Lung microvascular endothelial cell (primary cell): Measurements from ENCODE around the gene DNAH5. TPM values are rescaled to one million over a fixed set of nuclear protein-coding genes. Genes with fewer than 3 reads are reported as not detected.
"Not testable (repeated sequence)": the region's sequence is repeated elsewhere in the genome, so short reads cannot be mapped to it uniquely, and the experiment has no call there.

Experiments used
- DNase-seq, 2 donors: peaks; one replicate each; pipeline versions ENCODE4 v3.0.0 to v3.0.0-alpha.2; 2010; ENCODE audit warnings: low read depth in 2 of 2
- total RNA-seq: library from RNA; depleted of rRNA; stranded (reverse); fragments of >200 nt; gene quantifications from 2 replicates; pipeline ENCODE4 v1.2.1, GENCODE V29; 2014

The DNAH5 gene, protein sequence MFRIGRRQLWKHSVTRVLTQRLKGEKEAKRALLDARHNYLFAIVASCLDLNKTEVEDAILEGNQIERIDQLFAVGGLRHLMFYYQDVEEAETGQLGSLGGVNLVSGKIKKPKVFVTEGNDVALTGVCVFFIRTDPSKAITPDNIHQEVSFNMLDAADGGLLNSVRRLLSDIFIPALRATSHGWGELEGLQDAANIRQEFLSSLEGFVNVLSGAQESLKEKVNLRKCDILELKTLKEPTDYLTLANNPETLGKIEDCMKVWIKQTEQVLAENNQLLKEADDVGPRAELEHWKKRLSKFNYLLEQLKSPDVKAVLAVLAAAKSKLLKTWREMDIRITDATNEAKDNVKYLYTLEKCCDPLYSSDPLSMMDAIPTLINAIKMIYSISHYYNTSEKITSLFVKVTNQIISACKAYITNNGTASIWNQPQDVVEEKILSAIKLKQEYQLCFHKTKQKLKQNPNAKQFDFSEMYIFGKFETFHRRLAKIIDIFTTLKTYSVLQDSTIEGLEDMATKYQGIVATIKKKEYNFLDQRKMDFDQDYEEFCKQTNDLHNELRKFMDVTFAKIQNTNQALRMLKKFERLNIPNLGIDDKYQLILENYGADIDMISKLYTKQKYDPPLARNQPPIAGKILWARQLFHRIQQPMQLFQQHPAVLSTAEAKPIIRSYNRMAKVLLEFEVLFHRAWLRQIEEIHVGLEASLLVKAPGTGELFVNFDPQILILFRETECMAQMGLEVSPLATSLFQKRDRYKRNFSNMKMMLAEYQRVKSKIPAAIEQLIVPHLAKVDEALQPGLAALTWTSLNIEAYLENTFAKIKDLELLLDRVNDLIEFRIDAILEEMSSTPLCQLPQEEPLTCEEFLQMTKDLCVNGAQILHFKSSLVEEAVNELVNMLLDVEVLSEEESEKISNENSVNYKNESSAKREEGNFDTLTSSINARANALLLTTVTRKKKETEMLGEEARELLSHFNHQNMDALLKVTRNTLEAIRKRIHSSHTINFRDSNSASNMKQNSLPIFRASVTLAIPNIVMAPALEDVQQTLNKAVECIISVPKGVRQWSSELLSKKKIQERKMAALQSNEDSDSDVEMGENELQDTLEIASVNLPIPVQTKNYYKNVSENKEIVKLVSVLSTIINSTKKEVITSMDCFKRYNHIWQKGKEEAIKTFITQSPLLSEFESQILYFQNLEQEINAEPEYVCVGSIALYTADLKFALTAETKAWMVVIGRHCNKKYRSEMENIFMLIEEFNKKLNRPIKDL (N-terminal part only)
- total RNA-seq: under 0.01 TPM in 2 replicates

DNA sequence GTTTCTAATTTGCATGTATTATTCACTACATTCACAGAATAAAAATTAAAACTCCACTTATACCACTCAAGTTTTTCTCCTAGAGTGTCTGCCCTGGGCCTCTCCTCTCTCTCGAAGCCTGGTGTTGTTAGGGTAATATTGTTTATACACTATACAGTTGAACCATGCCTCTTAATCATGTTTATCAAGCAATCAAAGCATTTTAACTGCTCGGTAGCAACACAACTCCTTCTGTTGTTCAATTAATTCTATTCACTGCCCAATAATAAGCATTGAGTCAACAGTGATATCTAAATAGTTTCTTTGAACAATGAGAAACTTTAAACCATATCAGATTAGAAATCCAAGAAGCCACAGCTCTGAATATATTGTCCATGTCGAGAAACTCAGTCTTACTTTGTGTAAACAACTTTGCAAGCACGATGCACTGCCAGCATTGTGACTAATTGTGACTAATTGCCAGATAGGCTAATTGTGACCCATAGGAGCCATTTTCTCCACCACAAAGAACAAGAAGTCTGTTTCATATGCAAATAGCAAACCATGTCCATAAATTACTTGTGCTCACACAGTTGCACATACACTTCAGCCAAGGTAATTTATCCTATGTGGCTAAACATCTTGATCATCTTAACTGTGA lies at the start of gene DNAH5:
Gene DNAH5 (minus strand): TSS at position 129 of the 640 bp plus-strand sequence. CDS start 250 bp downstream, outside the sequence.
- DNase-seq: peak in 1 of 2 donors; percentile 8

DNA sequence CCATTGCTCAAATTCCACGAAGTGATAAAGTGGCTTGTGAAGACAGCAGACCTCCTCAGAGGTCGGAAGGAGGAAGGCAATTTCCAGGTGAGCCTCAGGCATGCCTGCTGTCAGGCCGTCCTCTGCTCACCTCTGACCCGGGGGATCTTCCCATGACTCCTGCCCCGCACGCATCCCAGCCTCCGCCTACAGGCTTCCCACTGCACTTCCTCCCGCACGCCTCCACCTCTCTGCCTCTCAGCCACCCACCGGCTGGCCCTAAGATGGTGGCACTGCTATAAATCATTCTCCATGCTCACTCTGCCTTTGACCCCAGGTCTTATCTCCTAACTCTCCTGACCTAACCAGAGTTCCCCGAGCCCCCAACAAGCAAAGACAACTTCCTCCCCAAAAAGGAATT lies 49.4 kb upstream of the DNAH5 start:
- DNase-seq: no peak

DNA sequence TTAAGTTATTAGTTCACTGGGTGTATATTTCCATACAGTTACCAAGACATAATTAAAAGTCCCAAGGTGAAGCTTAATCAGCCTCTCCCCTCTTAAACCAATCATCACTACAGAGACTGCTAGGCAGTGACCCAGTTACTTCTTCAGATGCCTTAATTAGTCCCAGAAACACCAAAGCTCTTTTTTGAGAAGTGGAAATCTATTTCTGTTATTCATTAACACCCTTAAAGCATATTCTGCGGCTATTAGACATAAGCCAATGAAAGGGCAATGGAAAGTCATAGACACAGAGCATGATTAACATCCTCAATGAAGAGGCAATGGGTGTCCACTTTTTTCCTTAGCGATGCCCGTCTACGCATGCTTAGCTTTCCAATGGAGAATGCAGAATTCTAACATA lies 48.3 kb upstream of the DNAH5 start:
- DNase-seq: no peak

DNA sequence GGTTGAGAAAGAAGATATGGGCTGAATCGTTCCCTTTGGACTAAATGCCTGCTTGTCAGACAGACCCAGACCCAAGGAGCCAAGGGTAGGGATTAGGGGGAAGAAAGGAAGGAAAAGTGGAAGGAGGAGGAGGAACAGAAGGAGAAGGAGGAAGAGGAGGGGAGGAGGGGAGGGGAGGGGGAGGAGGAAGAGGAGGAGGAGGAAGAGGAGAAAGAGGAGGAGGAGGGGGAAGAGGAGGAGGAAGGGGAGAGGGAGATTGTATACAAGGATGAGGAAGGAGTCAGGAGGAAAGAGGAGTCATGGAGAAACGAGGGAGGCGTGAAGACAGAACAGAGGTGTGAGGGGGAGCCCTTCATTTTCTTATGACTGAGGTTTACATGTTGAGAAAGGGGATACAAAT lies 46.9 kb upstream of the DNAH5 start:
- no peak for DNase-seq

DNA sequence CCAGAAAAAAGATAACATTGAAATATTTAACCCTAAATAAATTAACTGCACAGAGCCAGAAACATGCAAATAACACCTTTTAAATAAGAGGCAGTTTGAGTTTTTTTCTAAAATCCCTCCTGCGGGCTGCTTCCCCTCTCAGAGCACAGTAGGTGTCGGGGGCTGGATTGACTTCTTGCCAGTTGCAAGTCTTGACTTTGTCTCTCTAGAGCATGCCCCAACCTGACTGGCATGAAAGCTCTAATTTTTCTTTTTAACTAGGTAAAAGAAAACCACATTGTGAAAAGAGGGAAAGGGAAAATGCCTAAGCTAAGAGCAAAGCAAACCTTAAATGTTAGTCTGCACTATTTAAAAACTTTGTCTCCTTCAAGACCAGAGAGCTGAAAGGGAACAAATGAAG lies 46.4 kb upstream of the DNAH5 start:
- DNase-seq: no peak

DNA sequence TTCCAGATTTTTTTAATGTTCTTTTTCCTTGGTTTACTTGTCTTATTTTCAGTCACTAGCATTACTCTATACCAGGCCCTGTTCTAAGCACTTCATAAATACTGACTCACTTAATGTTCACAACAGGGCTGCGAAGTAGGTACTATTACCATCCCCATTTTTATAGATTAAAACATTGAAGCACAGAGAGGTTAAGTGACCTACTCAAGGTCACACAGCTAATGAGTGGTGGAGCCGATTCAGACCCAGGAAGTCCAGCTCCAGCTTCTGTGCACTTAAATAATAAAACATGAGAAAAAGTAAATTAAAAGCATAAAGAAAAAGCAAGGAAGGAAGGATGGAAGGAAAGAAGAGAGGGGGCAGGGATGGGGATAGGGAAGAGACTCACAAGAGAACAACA lies 45.3 kb upstream of the DNAH5 start:
- no peak for DNase-seq

DNA sequence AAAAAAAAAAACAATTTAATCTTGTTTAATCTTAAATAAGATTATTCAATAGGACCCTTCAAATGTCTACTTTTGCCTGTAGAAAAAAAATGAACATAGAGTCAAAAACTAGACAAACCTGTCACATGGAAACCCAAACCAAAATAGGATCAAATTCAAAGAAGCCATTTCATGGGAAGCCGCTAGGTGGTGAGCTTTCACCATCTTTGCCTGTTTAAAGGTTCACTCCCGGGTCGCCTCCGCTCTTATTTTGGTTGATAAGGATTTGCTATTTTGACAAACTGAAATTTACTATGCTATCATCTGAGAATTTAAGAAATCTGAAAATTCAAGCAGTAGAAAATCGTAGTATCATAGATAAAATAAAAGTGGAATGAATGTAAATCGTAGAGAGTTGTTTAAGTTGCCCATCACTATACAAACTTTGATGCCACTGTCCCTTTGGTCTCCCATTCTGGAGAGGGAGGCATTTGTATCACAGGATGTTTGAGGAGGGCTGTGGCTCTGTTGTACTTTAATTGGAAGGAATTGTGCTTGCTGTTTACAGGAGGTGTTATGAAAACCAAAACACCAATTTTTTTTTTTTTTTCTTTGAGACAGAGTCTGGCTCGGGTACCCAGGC lies 43.5 kb upstream of the DNAH5 start:
- DNase-seq: peak; percentile 75 to 78

DNA sequence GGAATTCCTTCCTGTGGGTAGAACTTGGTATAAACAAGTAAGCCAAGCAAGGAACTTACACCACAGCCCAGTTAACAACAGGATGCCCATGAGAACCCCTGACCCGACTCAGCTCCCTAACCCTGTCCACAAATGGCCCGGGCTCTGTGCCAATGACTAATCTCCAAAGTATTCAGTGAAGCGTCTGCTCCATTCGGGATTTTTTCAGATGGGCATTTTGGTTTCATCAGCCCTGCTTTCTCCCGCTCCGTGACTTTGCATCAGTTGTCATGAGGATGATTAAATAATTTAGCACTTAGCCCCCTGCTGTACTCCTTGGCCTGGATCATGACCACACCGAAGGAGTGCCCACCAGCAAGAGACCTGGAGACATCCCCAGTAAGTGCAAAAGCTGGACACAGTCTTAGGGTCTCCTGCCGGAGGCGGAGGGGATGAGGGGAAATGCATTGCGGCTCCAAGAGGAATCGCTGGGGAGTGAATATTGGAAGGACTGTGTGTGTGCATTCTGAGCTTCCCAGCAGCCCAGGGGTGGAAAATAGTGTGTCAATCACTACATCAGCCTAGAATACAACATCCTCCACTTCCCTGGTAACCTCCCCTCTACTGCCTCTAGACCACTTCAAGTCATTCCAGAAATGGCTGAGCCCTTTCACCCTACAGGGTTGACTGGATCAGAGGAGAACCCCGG lies 41.4 kb upstream of the DNAH5 start:
- peak; percentile 92 to 94 for DNase-seq

DNA sequence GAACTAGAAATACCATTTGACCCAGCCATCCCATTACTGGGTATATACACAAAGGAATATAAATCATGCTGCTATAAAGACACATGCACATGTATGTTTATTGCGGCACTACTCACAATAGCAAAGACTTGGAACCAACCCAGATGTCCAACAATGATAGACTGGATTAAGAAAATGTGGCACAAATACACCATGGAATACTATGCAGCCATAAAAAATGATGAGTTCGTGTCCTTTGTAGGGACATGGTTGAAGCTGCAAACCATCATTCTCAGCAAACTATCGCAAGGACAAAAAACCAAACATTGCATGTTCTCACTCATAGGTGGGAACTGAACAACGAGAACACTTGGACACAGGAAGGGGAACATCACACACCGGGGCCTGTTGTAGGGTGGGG lies 40.4 kb upstream of the DNAH5 start:
- DNase-seq: not testable (repeated sequence)

DNA sequence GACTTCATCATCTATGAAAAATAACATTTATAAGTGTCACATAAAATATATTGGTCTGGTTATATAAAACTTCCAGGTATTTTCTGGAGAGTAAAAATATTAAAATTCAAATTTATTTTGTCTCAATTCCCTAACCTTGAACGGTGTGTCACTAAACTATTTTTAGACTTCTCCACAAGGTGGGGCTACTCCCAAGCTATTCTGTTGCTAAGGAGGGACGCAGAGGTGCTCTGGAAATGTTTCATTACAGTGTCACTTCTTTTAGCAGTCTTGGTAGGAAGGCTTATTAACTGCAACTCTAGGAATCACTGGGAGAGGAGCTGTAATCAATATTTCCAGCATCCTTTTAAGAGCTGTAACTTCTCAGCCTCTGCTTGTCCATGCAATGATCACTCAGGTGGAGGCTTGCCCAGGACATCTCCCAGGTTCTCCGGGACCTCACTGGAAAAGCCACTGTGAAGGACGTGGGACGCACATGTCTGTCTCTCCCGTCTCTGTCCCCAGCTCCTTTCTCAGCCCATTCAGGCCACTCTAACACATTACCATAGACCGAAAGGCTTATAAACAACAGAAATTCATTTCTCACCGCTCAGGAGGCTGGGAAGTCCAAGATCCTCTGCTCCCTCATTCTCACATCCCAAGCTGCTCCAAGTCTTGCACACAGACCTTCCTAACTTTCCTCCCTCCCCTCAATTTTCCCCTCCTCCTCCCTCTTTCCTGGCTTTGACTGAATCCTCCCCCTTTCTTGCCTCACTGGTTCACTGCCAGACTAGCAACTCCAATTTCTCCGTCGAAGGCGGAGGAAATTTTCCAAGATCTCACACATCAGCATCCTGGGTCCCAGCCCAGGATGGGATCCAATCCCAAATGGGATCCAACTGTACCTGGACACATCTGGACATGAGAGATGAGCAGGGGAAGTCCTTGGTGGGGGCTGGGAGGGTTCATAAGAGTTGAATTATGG lies 32.7 kb upstream of the DNAH5 start:
- DNase-seq: peak; percentile 53 to 54

DNA sequence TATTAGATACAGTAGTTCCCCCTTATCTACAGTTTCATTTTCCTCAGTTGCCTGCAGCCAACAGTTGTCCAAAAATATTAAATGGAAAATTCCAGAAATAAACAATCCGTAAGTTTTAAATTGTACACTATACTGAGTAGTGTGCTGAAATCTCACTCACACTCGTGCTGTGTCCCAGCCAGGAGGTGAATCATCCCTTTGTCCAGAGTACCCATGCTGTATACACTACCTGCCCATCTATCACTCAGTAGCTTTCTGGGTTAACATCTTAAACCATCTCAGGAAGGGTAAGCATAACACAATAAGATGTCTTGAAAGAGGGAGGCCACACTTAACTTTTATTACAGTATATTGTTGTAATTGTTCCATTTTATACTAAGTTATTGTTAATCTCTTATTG lies 31.7 kb upstream of the DNAH5 start:
- no peak for DNase-seq

DNA sequence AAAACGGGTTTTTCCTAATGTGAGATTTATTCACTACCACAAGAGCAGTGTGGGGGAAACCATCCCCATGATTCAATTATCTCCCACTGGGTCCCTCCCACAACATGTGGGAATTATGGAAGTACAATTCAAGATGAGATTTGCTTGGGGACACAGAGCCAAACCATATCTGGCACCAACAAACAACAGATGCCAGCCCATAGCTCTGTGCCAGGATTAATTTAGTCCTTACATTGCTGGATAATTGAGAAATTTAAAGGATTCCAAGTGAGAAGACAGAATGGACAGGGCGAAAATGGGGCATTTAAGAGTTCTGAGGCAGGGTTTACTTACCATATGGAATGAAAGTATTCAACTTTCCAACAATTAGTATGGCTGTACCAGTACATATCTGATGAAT lies 30.8 kb upstream of the DNAH5 start:
- DNase-seq: no peak

DNA sequence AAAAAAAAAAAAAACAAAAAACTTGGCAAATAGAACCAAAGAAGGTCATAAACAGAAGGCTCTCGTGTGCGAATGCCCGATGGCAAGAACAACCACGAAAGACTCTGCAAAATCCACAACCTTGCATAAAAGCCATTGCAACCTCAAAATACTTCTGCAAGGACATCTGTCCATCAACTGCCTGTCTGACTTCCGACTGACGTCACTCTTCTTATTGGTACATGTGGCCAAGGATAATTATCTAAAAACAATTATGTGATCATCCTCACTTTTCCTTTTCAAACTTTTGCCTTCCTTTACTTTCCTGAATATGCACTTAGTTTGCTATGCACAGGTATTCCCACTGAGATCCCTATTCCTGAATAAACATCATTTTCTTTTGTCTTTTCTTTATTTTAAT lies 29.2 kb upstream of the DNAH5 start:
- no peak for DNase-seq

DNA sequence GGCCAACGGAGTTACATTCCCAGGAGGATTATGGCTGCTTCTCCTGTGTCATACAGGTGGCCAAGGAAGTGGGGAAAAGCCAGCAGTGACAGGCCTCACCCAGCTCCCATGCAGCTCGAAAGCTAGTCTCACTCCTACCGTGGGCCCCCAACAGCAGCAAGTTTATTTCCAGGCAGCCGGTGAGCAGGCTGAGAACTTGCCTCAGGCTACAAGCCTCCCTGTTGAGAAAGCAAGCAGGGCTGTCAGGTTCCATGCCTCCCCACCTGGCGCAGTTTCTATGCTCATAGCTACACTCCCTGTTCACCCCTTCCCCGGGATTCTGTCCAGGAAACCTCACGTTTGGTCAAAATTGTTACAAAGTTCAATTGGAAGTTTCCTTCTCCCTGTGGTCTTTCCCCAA lies 27.5 kb upstream of the DNAH5 start:
- DNase-seq: no peak

DNA sequence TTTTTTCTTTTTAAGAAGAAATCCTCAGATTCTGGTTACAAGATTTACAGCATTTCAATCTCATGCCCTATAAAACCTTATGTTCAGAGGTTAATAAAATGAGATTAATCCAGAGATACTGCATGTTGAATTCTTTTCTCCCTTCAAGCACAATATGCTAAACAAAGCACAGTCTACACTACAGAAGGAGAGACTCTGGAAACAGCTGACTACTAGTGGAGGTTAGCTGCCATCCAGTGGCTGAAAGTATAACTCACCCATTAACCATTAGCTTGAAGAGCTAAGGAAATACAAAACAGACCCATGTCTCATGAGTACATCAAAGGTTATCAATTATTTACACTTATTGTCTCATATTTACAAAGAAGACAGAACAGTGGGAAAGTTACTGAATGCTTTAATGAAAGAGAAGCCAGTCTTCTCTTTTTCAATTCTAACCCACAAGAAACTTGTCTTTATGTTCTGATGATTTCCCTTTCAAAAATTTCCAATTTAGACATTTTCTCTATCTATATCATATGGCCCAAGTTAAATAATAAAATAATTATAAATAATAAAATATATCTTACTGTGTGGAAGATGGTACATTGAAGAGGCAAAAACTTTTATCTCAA lies 12.7 kb upstream of the DNAH5 start:
- DNase-seq: peak; percentile 68 to 71

DNA sequence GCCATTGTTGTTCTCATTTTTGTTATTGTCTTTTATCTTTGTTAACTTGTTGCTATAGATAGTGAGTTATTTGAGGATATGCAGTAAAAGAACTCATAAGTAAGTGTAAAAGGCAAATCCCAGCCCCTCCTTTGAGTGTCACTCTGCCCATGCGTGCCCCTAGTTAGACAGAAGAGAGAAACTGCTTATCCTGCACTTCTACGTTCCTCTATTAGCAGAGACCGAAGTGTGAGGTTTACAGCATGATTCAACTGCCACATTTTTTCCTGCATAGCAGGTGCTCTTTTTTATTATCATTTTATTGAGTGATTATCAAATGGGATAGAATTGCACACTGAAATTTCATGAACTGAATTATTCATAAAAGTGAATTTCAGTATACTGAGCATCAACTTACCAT lies 12.0 kb upstream of the DNAH5 start:
- no peak for DNase-seq

DNA sequence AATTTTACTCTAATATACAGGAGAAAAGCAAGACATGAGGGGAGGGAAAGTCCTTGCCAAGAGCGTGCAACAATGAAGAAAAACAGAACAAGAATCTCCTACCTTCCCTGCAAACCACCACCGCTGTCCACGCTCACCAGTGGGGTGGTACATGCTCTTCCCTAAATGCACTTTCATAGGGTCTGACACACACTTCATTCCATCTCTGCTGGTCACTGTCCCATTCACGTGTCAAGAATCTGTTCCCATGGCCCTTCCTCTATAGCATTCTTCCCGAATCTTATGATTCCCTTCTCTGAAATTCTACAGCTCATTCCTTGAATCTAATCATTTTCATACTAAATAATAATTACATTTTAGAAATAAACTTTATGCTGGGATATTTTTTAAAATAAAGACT lies 11.4 kb upstream of the DNAH5 start:
- no peak for DNase-seq

DNA sequence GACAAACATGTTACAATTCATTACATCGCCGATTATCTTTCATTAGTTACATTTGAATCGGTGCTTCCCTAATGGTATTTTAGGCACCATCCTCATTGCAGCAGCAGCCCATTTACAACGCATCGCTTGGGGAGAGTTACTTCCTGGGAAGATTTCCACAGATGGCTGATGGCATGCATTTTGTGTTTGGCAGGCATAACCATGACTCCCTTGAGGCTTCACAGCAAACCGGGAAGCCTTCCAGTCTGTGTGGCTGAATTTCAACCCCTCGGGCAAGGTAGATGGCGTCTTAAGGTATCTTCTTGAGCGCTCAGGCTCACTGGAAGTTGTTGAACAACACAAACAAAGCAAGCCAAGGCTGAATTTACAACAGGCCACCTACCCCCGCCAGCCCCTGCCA lies 1.6 kb upstream of the DNAH5 start:
- no peak for DNase-seq

DNA sequence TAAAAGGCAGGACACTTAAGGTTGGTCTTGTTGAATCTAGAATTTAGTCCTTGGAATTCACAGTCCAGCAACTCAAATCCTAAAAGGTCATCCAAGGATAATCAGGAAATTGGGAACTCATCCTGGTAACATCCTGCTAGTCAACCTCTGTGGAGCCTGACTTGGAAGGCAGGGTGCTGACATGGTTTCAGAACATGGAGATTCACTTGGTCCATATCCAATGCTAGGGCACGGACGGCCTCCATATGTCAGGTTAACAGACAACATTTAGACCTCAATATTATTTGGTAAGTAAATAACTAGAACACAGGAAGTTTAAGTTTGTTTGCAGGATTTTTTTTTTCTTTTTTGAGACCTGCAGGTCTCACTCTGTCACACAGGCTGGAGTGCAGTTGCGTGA lies 783 bp upstream of the DNAH5 start:
- no peak for DNase-seq
